ENCODE results near the gene PLPPR4.

Gene PLPPR4

DNA sequence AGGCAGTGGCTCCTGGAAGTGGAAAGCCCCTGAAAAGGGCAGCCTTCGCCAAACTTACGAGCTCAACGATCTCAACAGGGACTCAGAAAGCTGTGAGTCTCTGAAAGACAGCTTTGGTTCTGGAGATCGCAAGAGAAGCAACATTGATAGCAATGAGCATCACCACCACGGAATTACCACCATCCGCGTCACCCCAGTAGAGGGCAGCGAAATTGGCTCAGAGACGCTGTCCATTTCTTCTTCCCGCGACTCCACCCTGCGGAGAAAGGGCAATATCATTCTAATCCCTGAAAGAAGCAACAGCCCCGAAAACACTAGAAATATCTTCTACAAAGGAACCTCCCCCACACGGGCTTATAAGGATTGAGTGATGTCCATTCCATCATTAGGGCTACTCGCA, 42.4 kb downstream of the PLPPR4 start:
- TF ChIP-seq, protein P1, sequence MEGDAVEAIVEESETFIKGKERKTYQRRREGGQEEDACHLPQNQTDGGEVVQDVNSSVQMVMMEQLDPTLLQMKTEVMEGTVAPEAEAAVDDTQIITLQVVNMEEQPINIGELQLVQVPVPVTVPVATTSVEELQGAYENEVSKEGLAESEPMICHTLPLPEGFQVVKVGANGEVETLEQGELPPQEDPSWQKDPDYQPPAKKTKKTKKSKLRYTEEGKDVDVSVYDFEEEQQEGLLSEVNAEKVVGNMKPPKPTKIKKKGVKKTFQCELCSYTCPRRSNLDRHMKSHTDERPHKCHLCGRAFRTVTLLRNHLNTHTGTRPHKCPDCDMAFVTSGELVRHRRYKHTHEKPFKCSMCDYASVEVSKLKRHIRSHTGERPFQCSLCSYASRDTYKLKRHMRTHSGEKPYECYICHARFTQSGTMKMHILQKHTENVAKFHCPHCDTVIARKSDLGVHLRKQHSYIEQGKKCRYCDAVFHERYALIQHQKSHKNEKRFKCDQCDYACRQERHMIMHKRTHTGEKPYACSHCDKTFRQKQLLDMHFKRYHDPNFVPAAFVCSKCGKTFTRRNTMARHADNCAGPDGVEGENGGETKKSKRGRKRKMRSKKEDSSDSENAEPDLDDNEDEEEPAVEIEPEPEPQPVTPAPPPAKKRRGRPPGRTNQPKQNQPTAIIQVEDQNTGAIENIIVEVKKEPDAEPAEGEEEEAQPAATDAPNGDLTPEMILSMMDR (IDR thresholded peaks at IDR 0.05; ENCODE audit: low read depth, low read length), result no peak
- no peak overlapping the region for H3K4me3 ChIP-seq (ENCODE audit: low read depth, low read length)

DNA sequence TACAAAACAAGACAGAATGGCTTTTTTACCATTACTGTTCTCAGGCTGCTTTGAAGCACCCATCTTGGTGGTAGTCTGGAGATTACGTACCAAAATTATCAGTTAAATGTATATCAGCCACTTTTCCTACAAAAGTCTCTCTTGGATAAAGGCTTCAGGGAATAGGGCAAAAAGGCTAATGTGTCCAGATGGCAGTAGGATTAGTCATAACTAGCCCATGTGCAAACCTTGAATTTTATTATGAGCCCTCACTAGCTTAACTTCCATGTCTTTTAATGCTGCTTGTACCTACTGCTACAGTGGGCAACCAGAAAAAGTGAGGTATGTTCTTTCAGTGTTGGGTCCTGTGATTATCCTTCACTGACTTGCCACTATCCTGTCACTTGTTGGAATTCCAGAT, 51.0 kb downstream of the PLPPR4 start:
- TF ChIP-seq, protein P1 (IDR thresholded peaks at IDR 0.05; ENCODE audit: low read depth, low read length), result no peak
- no peak overlapping the region for H3K4me3 ChIP-seq (ENCODE audit: low read depth, low read length)

- no peak overlapping the region for H3K4me3 ChIP-seq (ENCODE audit: low read depth, low read length)
- TF ChIP-seq, protein P1 (IDR thresholded peaks at IDR 0.05; ENCODE audit: low read depth, low read length), result 0 out of 2 replicates have a peak, but pooled peaks have one; percentile 23
These were observed 62.1 kb downstream of the PLPPR4 start for GRCh38 chr1:99326215-99326949.

GRCh38 chr1:99327357-99327756, 63.1 kb downstream of the PLPPR4 start:
- TF ChIP-seq, protein P1 (IDR thresholded peaks at IDR 0.05; ENCODE audit: low read depth, low read length), result no peak
- H3K4me3 ChIP-seq (ENCODE audit: low read depth, low read length), result no peak overlapping the region

- TF ChIP-seq, protein P1 (IDR thresholded peaks at IDR 0.05; ENCODE audit: low read depth, low read length), result no peak
- no peak overlapping the region for H3K4me3 ChIP-seq (ENCODE audit: low read depth, low read length)
These were observed 63.9 kb downstream of the PLPPR4 start for GRCh38 chr1:99328171-99328570.

DNA sequence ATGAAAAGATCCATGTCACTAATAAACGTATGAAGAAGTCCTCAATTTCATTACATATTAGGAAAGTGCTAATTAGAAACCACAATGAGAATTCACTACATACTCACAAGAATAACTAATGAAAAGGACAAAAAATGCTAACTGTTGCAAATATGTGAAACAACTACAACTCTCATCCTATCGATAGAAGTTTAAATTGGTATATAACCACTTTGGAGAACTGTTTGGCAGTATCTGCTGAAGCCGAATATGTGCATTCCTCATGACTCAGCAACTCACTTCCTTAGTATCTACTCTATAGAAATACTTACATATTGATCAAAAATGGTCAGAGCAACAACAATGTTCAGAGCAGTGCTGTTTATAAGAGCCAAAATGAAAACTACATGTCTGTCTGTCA, 66.8 kb downstream of the PLPPR4 start:
- TF ChIP-seq, protein P1 (IDR thresholded peaks at IDR 0.05; ENCODE audit: low read depth, low read length), result no peak
- H3K4me3 ChIP-seq (ENCODE audit: low read depth, low read length), result no peak overlapping the region

GRCh38 chr1:99331636-99332035, 67.3 kb downstream of the PLPPR4 start:
- no peak overlapping the region for H3K4me3 ChIP-seq (ENCODE audit: low read depth, low read length)
- TF ChIP-seq, protein P1 (IDR thresholded peaks at IDR 0.05; ENCODE audit: low read depth, low read length), result no peak
